ENCODE measurements around the gene TTYH3. TPM values are rescaled to one million over a fixed set of nuclear protein-coding genes. Genes with fewer than 3 reads are reported as not detected.

Gene TTYH3
- total RNA-seq, 1 donor from 2014 or later = 170 TPM

DNA sequence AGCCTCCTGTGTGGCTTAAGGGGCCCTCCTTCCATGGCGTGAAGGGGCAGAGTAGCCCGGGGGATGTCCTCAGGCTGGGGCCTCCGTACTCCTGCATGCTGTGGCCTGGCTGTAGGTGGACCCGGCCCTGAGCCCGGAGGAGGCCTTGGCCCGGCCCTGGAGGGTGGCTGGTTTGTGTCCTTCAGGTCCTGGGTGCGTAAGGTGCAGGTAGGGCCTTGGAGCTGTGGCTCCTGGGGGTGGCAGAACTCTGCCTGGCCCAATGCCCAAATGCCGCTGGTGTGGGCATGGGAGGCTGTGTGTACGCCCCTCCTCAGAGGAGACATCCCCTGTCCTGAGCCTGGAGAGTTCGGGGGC lies 29.3 kb downstream of the TTYH3 start:
- TF ChIP-seq, protein P1, sequence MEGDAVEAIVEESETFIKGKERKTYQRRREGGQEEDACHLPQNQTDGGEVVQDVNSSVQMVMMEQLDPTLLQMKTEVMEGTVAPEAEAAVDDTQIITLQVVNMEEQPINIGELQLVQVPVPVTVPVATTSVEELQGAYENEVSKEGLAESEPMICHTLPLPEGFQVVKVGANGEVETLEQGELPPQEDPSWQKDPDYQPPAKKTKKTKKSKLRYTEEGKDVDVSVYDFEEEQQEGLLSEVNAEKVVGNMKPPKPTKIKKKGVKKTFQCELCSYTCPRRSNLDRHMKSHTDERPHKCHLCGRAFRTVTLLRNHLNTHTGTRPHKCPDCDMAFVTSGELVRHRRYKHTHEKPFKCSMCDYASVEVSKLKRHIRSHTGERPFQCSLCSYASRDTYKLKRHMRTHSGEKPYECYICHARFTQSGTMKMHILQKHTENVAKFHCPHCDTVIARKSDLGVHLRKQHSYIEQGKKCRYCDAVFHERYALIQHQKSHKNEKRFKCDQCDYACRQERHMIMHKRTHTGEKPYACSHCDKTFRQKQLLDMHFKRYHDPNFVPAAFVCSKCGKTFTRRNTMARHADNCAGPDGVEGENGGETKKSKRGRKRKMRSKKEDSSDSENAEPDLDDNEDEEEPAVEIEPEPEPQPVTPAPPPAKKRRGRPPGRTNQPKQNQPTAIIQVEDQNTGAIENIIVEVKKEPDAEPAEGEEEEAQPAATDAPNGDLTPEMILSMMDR (IDR thresholded peaks at IDR 0.05; ENCODE audit: unreplicated experiment) = no peak
- peaks cover 5% of the 10 kb centered on the region for H3K36me3 Mint-ChIP-seq (ENCODE audit: insufficient read depth)
- H3K27me3 Mint-ChIP-seq = no peaks in the 10 kb centered on the region
- no peak for DNase-seq (ENCODE audit: low spot score, unreplicated experiment)
- H3K4me1 Mint-ChIP-seq (ENCODE audit: low read depth) = no peaks in the 10 kb centered on the region
- no peaks in the 10 kb centered on the region for H3K9me3 Mint-ChIP-seq (ENCODE audit: low read depth)
- no peak overlapping the region for H3K4me3 Mint-ChIP-seq (ENCODE audit: low read depth)
- no peak overlapping the region for H3K27ac Mint-ChIP-seq

DNA sequence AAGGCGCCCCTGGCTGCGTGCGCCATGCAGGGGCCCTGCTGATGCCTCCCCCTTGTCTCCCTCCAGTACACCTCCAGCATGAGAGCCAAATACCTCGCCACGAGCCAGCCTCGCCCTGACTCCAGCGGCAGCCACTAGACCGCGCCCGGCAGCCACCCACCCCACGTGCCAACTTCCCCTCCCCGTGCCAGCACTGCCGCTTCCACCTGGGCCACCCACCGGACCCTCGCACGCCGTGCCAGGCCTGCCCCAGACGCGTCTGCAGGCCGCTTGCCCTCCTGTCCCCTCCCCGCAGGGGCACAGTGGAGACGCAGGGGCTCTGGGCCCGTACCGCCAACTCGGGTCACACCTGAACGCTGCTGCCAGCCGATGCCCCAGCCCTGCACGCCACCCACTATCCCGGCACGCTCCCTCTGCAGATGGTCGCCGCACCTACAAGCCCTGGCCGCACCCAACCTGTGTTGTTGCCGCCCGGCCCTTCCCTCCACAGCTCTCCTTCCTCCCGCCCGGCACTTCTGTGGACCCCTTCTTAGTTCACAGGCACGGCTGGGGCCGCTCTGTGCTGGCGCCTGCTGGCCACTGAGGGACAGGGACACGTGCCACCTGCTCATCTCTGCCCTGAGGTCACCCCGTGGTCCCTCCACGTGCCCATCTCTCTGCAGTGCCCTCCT lies 30.0 kb downstream of the TTYH3 start:
- Mint-ChIP-seq H3K27me3 (peaks cover 2% of the 10 kb centered on the region), H3K36me3 (ENCODE audit: insufficient read depth) (peaks cover 5% of the 10 kb centered on the region), H3K27ac (no peak overlapping the region), H3K4me1 (ENCODE audit: low read depth) (no peaks in the 10 kb centered on the region), H3K9me3 (ENCODE audit: low read depth) (no peaks in the 10 kb centered on the region), H3K4me3 (ENCODE audit: low read depth) (no peak overlapping the region)
- TF ChIP-seq, protein P1 (IDR thresholded peaks at IDR 0.05; ENCODE audit: unreplicated experiment) = no peak
- DNase-seq (ENCODE audit: low spot score, unreplicated experiment) = no peak

DNA sequence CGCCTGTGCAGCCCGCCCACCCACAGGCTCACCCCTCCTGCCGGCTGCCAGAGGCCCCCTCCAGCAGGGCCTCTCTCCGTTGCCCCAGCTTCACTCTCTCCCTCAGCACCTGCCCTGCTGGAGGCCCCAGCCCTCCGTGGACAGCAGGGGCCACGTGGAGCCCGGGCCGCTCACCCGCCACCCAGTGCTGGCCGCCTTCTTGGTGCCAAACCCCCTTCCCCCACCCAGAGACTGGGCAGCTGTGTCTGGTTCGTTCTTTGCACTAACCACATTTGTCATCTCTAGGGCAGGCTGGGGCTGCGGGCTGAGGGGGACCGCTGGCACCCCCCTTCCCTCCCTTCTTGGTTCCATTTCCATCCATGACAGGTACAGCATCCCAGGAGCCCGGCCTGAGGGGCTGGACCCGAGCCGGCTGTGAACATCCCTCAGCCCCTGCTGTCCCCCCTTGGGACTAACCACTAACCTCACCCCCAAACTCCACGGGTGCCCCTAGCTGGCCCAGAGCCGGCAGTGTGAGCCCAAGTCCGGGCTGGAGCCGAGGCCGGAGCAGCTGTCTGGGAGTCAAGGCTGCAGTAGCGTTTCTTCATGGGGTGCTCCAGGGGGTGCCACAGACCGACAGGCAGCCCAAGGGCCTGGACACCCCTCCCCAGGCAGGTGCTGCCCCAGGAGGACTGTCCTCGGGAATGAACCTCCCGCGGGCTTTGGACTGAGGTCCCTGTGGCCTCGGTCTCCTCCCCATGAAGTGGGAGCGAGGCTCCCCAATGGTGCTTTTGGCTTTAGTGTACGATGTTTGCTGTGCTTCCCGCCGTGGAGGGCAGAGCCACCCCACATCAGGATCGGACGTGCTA lies 30.7 kb downstream of the TTYH3 start:
- peaks cover 8% of the 10 kb centered on the region for H3K27me3 Mint-ChIP-seq
- H3K4me3 Mint-ChIP-seq (ENCODE audit: low read depth) = no peak overlapping the region
- peaks cover 1% of the 10 kb centered on the region for H3K36me3 Mint-ChIP-seq (ENCODE audit: insufficient read depth)
- TF ChIP-seq, protein P1 (IDR thresholded peaks at IDR 0.05; ENCODE audit: unreplicated experiment) = no peak
- H3K4me1 Mint-ChIP-seq (ENCODE audit: low read depth) = no peaks in the 10 kb centered on the region
- H3K27ac Mint-ChIP-seq = no peak overlapping the region
- DNase-seq (ENCODE audit: low spot score, unreplicated experiment) = no peak
- no peaks in the 10 kb centered on the region for H3K9me3 Mint-ChIP-seq (ENCODE audit: low read depth)

DNA sequence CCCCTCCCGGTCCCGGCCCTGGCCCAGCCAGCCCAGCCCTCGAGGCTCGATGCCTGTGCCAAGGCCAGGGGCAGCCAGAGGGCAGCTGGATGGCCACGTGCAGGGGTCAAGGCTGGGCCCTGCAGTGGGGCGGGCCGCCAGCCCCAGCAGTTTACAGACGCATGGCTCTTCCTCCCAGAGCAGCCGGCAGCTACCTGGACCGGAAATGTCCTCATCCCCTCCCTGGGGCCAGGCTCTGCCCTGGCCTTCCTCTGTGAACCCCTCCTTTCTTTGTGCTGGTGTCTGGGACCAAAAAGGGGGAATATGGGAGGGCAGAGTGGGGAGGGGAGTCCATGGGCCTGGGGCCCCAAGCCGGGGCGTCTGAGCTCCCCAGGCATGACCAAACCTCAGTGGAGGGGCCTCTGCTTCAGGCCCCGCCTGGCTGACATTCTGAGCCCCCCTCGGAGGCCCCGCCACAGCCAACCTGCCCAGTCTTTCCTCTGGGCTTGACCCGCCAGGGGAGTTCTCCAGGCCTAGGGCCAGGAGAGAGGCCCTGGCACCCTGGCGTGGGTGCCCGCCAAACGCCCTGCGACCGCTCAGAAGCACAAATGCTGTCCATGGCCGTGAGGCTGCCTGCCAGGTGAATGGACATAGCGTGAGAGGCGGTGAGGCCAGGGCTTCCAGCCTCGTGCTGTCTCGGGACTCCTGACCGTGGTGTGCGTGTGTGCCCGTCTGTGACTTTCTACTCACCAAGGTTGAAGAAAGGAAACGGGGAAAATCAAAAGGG lies 31.5 kb downstream of the TTYH3 start:
- DNase-seq (ENCODE audit: low spot score, unreplicated experiment) = no peak
- H3K9me3 Mint-ChIP-seq (ENCODE audit: low read depth) = no peaks in the 10 kb centered on the region
- H3K4me1 Mint-ChIP-seq (ENCODE audit: low read depth) = no peaks in the 10 kb centered on the region
- peaks cover 1% of the 10 kb centered on the region for H3K36me3 Mint-ChIP-seq (ENCODE audit: insufficient read depth)
- TF ChIP-seq, protein P1 (IDR thresholded peaks at IDR 0.05; ENCODE audit: unreplicated experiment) = no peak
- peak overlapping the region; percentile 19 for H3K27ac Mint-ChIP-seq
- peaks cover 16% of the 10 kb centered on the region for H3K27me3 Mint-ChIP-seq
- no peak overlapping the region for H3K4me3 Mint-ChIP-seq (ENCODE audit: low read depth)

DNA sequence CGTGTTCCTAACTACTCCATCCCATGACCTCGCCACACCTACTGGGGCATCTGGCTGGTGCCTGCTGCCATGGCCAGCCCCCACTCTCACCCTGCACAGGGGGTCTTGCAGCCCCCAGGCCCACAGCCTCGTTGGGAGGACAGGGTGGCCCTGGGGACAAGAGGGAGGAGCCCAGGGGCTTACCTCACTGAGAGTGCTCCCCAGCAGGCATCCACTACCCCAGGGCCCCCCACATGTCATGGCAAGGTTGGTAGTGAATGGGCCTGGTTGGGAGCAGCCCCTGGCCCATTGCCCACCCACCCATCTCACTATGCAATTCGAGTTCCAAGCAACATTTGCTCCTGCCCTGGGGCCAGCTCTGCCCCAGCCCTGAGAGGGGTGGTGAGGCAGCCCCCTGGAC lies 32.2 kb downstream of the TTYH3 start:
- Mint-ChIP-seq H3K27ac (peak overlapping the region; percentile 19), H3K27me3 (peaks cover 17% of the 10 kb centered on the region), H3K36me3 (ENCODE audit: insufficient read depth) (peaks cover 1% of the 10 kb centered on the region), H3K9me3 (ENCODE audit: low read depth) (no peaks in the 10 kb centered on the region), H3K4me3 (ENCODE audit: low read depth) (no peak overlapping the region), H3K4me1 (ENCODE audit: low read depth) (no peaks in the 10 kb centered on the region)
- TF ChIP-seq, protein P1 (IDR thresholded peaks at IDR 0.05; ENCODE audit: unreplicated experiment) = no peak
- DNase-seq (ENCODE audit: low spot score, unreplicated experiment) = no peak

All from progenitor cell of endocrine pancreas (in vitro differentiated cells).